GM23338 (cell line): ENCODE results near the gene TPSAB1. TPM values are rescaled to one million over a fixed set of nuclear protein-coding genes. Genes with fewer than 3 reads are reported as not detected.

ENCODE experiments used
- ATAC-seq: fragments of 200-7000 bp; cut with Tn5 transposase; 3 replicates; pipeline ENCODE4 v1.9.1; 2020
- DNase-seq: peaks from one replicate; pipeline ENCODE4 v3.0.0-alpha.2; 2015; ENCODE audit warnings: low spot score
- H2AFZ ChIP-seq: fragments of 200-600 bp; sonication (generic); 2 replicates; pipeline ENCODE4 v1.8.0; 2016; ENCODE audit warnings: antibody characterized with exemption, mild to moderate bottlenecking, moderate library complexity
- H3F3A ChIP-seq: fragments of 200-600 bp; sonication (generic); replicated peaks from 2 replicates; pipeline ENCODE4 v1.8.0; 2017; ENCODE audit warnings: antibody characterized with exemption, mixed run types, low read depth
- H3K27ac ChIP-seq: fragments of 200-600 bp; sonication (generic); 2 replicates; pipeline ENCODE4 v1.6.1; 2016; ENCODE audit warnings: low read depth
- H3K27me3 ChIP-seq: fragments of 200-600 bp; sonication (generic); 2 replicates; pipeline ENCODE4 v1.8.0; 2016; ENCODE audit warnings: mild to moderate bottlenecking, mixed run types, moderate library complexity; ENCODE audit not compliant: insufficient read depth
- H3K36me3 ChIP-seq: fragments of 200-600 bp; sonication (generic); 2 replicates; pipeline ENCODE4 v1.8.0; 2016; ENCODE audit warnings: mild to moderate bottlenecking; ENCODE audit not compliant: insufficient read depth
- H3K4me1 ChIP-seq: fragments of 200-600 bp; sonication (generic); 2 replicates; pipeline ENCODE4 v1.8.0; 2016; ENCODE audit warnings: mild to moderate bottlenecking, moderate library complexity; ENCODE audit not compliant: insufficient read depth
- H3K4me2 ChIP-seq: fragments of 200-600 bp; sonication (generic); 2 replicates; pipeline ENCODE4 v1.7.1; 2017; ENCODE audit warnings: mixed run types
- H3K4me3 ChIP-seq: fragments of 200-600 bp; sonication (generic); 2 replicates; pipeline ENCODE4 v1.6.1; 2016; ENCODE audit warnings: mixed run types
- H3K79me2 ChIP-seq: fragments of 200-600 bp; sonication (generic); replicated peaks from 2 replicates; pipeline ENCODE4 v1.8.0; 2017; ENCODE audit warnings: mild to moderate bottlenecking; ENCODE audit not compliant: insufficient read depth
- H3K9me2 ChIP-seq: fragments of 200-600 bp; sonication (generic); 2 replicates; pipeline ENCODE4 v1.8.0; 2017; ENCODE audit not compliant: insufficient read depth
- H4K20me1 ChIP-seq: fragments of 200-600 bp; sonication (generic); replicated peaks from 2 replicates; pipeline ENCODE4 v1.8.0; 2017; ENCODE audit warnings: mild to moderate bottlenecking; ENCODE audit not compliant: insufficient read depth
- H3K27ac Mint-ChIP-seq: 2 replicates; pipeline ENCODE4 v1.8.0; 2020; ENCODE audit warnings: inconsistent platforms, mild to moderate bottlenecking, moderate library complexity, mixed read lengths
- H3K27me3 Mint-ChIP-seq: 3 replicates; pipeline ENCODE4 v1.8.0; 2022; ENCODE audit warnings: low read depth, mild to moderate bottlenecking, moderate library complexity, mixed read lengths, inconsistent platforms; ENCODE audit not compliant: insufficient read depth, poor library complexity
- H3K36me3 Mint-ChIP-seq: 3 replicates; pipeline ENCODE4 v1.8.0; 2021; ENCODE audit warnings: low read depth, mild to moderate bottlenecking, inconsistent platforms, moderate library complexity, mixed read lengths
- H3K4me1 Mint-ChIP-seq: 3 replicates; pipeline ENCODE4 v1.8.0; 2020; ENCODE audit warnings: mild to moderate bottlenecking, inconsistent platforms, mixed read lengths
- H3K4me3 Mint-ChIP-seq: 3 replicates; pipeline ENCODE4 v1.8.0; 2021; ENCODE audit warnings: moderate library complexity, mild to moderate bottlenecking, inconsistent platforms, mixed read lengths
- H3K9me3 Mint-ChIP-seq: 3 replicates; pipeline ENCODE4 v1.8.0; 2020; ENCODE audit warnings: moderate library complexity, mild to moderate bottlenecking, inconsistent platforms, mixed read lengths
- CREB1 ChIP-seq: fragments of 250-450 bp; sonication (Bioruptor Pico); IDR thresholded peaks from 2 replicates; pipeline ENCODE4 v1.5.0; 2020; ENCODE audit warnings: low read depth, mild to moderate bottlenecking, moderate library complexity
- EZH2 ChIP-seq: fragments of 200-600 bp; sonication (generic); IDR thresholded peaks from one replicate; pipeline ENCODE4 v1.8.0; 2017; ENCODE audit warnings: antibody characterized with exemption, mild to moderate bottlenecking, low read depth; ENCODE audit not compliant: unreplicated experiment
- POLR2AphosphoS5 ChIP-seq: IDR thresholded peaks from 2 replicates; pipeline ENCODE4 v1.6.1; 2016; ENCODE audit warnings: antibody characterized with exemption, low read depth
- REST ChIP-seq: IDR thresholded peaks from one replicate; pipeline ENCODE4 v1.6.1; 2018; ENCODE audit warnings: antibody characterized with exemption; ENCODE audit not compliant: unreplicated experiment
- STAT1 ChIP-seq: IDR thresholded peaks from one replicate; pipeline ENCODE4 v1.6.1; 2016; ENCODE audit warnings: antibody characterized with exemption; ENCODE audit not compliant: unreplicated experiment
- ZNF114 ChIP-seq: fragments of 250-450 bp; sonication (Bioruptor Pico); IDR thresholded peaks from 2 replicates; pipeline ENCODE4 v1.5.0; 2020; ENCODE audit warnings: mild to moderate bottlenecking, moderate library complexity
- ZNF331 ChIP-seq: fragments of 250-450 bp; sonication (Bioruptor Pico); IDR thresholded peaks from 2 replicates; pipeline ENCODE4 v1.5.0; 2020; ENCODE audit warnings: low read depth, mild to moderate bottlenecking, moderate library complexity
- ZNF462 ChIP-seq: fragments of 250-450 bp; sonication (Bioruptor Pico); IDR thresholded peaks from 2 replicates; pipeline ENCODE4 v1.5.0; 2020; ENCODE audit warnings: mild to moderate bottlenecking, moderate library complexity
- polyA plus RNA-seq: library from polyadenylated mRNA; unstranded; fragments of >200 nt; fragmentation: Nextera tagmentation; extraction: Ambion mirVana; gene quantifications from 2 replicates; pipeline ENCODE4 v1.2.1, GENCODE V29; 2016
- total RNA-seq: library from RNA; depleted of rRNA; stranded (reverse); fragments of >200 nt; shearing (Covaris generic); gene quantifications from 2 replicates; pipeline ENCODE4 v1.2.3, GENCODE V29; 2014

Gene TPSAB1
- total and polyA plus RNA-seq, 2 experiments from 2014 or later, result not detected

- TF ChIP-seq EZH2, result no peak
- TF ChIP-seq POLR2AphosphoS5, result no peak
- no peak for TF ChIP-seq STAT1
- no peak for TF ChIP-seq CREB1 (CRISPR knock-in tag)
- no peak for TF ChIP-seq ZNF331 (CRISPR knock-in tag)
- TF ChIP-seq ZNF462 (CRISPR knock-in tag), result no peak
- no peak for TF ChIP-seq ZNF114 (CRISPR knock-in tag)
Observed at GRCh38 chr16:1256874-1257322, 16.4 kb downstream of the TPSAB1 start (continued).

- no peaks in the 10 kb centered on the region for H3K27me3 ChIP-seq
- peaks cover 11% of the 10 kb centered on the region for H3K4me1 Mint-ChIP-seq
- DNase-seq, result no peak
- no peaks in the 10 kb centered on the region for H3K4me1 ChIP-seq
- H3K9me3 Mint-ChIP-seq, result no peaks in the 10 kb centered on the region
- H3K9me2 ChIP-seq, result no peaks in the 10 kb centered on the region
- no peak overlapping the region for H3K27ac Mint-ChIP-seq
- no peak overlapping the region for H3K4me3 Mint-ChIP-seq
- no peak for ATAC-seq
- H3K27me3 Mint-ChIP-seq, result peaks cover 26% of the 10 kb centered on the region
- no peaks in the 10 kb centered on the region for H3K36me3 ChIP-seq
- H3K4me2 ChIP-seq, result no peak overlapping the region
- H3K27ac ChIP-seq, result no peak overlapping the region
- no peaks in the 10 kb centered on the region for H3K79me2 ChIP-seq
- no peak overlapping the region for H3K4me3 ChIP-seq
- no peaks in the 10 kb centered on the region for H3K36me3 Mint-ChIP-seq
- no peak overlapping the region for H2AFZ ChIP-seq
- 0 out of 2 replicates have a peak, but pooled peaks cover 2% of the 10 kb centered on the region for H4K20me1 ChIP-seq
- no peaks in the 10 kb centered on the region for H3F3A ChIP-seq
- TF ChIP-seq REST, result no peak
- no peak for TF ChIP-seq STAT1
Observed at GRCh38 chr16:1257561-1258224, 17.2 kb downstream of the TPSAB1 start.
